GM18499 (cell line): ENCODE results near the gene PHF23.
A peak's percentile ranks its signal among the peaks of the same experiment; 100 is the strongest.

Experiments used
- ATAC-seq: cut with Tn5 transposase; IDR thresholded peaks from one replicate; pipeline ENCODE4 v1.9.1; 2021; ENCODE audit warnings: moderate number of reproducible peaks; ENCODE audit not compliant: insufficient read depth, unreplicated experiment

Gene PHF23

DNA sequence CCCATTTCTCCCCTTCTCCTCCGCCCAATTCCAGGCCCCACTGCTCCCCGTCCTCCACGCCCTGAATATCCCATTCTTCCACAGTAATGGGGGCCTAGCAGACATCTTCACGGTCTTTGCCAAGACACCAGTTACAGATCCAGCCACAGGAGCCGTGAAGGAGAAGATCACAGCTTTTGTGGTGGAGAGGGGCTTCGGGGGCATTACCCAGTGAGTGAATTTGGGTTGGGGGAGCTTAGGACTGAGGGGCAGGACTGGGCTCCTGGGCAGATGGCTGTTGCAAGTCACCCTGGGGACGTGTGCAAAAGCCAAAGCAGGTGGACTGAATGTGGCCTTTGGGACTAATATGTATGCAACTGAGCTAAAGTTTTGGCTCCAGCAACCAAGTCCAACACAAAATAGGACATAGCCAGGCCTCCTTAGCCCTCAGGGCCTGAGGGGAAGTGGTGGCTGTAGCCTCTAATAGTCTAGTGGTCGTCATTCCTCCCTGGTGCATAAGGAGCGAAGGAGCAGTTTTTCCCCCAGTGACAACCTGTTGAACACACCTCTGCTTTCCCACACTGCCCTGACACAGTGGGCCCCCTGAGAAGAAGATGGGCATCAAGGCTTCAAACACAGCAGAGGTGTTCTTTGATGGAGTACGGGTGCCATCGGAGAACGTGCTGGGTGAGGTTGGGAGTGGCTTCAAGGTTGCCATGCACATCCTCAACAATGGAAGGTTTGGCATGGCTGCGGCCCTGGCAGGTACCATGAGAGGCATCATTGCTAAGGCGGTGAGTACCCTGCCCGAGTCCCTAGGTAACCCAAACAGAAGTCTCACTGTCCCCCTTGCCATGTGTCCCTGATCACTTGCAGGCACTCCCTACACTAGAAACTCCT, 16.9 kb downstream of the PHF23 start:
- no peak for ATAC-seq

DNA sequence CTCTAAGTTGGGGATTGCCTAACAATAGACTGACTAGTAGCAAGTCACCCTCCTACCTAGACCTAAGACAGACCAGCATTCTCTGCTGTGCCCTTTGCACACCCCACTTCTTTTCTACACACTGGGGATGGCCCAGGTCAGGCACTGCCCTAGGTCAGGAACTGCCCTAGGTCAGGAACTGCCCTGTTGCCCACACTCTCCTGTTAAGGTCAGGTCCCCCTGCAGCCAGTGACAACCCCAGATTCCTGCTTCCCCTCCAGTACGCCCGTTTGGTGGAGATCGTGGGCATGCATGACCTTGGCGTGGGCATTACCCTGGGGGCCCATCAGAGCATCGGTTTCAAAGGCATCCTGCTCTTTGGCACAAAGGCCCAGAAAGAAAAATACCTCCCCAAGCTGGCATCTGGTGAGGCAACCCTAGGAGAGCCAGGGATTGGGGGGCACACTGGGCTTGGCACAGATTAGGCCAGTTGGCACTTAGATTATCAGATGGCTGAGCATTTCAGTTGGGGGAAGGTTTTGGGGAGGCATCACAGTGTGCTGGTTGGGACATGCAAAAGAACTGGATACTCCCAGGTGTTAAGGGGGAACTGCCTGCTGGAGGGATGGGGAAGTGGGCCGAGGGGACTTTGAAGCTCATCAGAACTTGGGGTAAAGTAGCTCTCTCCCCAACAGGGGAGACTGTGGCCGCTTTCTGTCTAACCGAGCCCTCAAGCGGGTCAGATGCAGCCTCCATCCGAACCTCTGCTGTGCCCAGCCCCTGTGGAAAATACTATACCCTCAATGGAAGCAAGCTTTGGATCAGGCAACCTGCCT, 17.8 kb downstream of the PHF23 start:
- ATAC-seq = no peak

DNA sequence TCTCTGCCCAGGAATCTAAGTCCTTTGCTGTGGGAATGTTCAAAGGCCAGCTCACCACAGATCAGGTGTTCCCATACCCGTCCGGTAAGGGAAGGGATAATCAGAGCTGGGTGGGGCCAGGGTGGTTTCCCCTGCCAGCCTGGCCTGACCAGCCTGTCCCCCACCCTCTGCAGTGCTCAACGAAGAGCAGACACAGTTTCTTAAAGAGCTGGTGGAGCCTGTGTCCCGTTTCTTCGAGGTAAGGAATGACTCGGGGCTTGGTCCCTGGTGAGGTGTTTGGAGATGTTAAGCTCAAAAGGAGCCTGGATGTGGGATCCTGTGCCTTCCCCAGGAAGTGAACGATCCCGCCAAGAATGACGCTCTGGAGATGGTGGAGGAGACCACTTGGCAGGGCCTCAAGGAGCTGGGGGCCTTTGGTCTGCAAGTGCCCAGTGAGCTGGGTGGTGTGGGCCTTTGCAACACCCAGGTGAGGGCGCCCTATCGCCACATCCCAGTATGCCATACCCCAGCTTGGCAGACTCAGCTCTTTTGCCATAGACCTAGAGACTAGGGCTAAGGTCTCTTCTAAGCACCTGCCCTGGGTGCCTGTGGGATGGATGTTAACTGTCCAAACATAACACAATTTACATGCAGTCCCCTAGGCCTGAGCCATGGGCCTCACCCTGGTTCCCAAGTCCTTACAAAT, 18.5 kb downstream of the PHF23 start:
- ATAC-seq = no peak

DNA sequence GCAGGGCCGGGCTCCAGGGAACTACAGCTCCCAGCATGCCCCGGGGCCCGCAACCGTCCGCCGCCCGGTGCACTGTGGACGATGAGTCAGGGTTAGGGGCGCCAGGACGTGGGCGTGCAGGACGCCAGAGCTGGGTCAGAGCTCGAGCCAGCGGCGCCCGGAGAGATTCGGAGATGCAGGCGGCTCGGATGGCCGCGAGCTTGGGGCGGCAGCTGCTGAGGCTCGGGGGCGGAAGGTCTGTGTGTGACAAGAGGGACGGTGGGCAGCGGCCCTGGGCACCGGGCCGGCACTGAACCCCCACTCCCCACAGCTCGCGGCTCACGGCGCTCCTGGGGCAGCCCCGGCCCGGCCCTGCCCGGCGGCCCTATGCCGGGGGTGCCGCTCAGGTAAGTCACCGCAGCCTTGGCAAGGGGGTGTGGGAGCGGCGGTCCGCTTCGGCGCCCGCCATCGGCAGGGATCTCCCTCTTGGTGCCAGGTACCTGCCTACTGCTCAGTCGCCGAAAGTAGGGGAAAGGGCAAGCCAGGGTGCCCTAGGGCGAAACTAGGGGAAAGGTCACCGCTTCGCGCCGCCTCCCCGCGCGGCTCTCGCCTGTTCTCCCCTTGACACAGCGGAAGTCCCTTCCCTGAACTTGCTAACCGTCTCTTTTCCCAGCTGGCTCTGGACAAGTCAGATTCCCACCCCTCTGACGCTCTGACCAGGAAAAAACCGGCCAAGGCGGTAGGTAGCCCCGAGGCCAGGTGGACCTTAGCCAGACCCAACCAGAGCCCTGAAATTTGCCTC, 19.3 kb downstream of the PHF23 start, which contains the start of the genes ACADVL and DLG4:
Gene ACADVL, plus strand, starts transcription at position 127 of the 781 bp plus-strand sequence. Its CDS starts 47 bp downstream, at position 174.
Gene DLG4, minus strand, starts transcription at position 25 of the 781 bp plus-strand sequence.
- no peak for ATAC-seq

DNA sequence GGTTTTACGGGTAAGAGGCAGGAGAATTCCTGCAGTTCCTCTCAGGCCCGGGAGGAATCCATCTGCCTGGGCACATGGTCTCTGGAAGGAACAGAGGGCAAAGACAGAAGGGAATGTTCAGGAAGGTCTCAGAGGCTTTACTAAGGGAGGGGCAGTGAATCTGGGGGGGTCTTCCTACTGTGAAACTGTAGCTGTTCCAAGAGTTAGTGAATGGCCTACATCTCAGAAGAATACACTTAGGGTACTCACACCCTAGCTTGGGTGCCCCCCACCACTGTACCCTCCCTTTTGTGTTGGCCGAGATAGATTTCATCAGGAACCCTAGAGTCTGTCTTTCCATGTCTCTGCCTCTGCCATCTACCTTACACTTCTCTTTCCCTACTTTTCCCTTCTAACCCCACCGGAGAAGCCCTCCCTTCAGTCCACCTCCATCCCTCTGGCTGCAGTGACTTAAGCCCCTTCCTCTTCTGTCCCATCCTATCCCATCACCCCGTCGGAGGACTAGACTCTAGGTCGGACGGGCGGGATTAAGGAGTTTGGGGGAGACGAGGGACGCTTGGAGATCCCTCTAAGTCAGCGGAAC, 19.9 kb downstream of the PHF23 start:
- no peak for ATAC-seq

DNA sequence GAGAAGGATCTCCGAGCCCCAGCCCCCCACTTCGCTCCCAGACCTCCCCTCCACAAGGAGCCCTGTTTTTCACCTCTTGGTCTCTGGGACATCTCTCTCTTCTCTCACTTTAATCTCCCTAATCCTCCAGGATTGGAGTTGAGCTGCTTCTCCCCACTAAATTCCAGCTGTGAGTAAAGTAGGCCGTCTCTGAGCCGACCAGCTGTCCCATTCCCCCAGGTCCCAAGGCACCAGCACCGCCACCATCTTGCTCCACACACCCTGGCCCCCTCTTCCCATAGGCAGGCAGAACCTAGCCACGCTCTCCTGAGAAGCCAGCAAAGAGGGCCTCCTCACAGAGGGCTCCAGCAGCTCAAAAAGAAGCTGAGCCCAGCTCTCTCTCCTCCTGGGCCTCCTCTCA, 20.5 kb downstream of the PHF23 start:
- ATAC-seq = no peak

DNA sequence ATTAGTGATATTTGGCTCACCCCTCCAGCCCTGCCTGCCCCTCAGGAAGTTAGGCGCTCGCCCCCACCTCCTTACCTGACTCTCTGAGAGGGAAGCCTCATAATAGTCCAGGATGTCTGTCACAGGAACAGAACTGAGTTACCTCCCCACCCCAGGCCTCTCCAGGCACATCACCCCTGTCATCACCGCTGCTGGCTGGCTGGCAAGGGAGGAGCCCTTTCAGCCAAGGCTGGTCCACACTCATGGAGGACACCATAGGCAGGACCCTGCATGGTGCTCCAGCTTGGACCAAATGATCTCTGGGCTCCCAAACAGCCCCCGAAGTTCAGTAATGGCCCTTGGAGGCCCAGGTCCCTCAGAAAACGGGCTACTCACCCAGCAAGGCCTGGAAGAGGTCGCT, 21.1 kb downstream of the PHF23 start:
- no peak for ATAC-seq

DNA sequence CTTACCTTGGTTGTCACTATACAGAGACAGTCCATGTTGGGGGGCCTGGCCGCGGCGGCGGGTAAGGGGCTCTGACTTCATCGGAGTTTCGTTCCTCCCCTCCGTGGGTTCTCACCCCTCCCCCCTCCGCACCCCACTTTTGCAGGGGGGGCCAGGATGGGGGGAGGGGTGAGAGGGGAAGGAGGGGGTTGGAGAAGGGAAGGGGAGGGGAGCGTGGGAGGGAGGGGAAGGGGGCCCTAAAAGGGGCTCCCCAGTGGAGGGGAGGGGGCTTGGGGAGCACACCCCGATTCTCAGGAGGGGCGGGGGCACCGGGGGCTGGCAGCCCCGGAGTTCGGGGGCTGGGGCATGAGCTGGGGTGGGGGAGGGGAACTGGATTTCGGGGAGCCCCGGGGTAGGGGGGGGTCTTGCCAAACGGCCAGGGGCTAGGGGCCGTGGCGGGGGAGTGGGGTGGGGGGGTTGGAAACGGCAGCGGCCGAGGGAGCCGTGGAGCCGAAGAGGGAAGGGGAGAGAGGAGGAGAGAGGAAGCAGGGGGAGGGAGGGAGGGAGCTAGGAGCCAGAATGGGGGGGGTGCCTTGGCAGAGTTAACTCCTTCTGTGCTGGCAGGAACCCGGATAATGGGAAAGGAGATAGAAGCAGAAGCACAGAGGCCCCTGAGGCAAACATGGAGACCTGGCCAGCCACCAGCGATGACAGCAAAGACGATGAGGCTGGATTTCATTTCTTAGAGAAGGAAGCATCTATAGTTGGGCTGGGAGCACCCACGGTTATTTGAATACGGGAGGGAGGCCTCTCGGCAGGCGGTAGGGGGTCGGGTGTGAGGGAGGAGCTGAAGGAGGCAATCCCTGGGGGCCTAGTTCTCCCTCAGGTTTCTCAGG, 21.9 kb downstream of the PHF23 start:
- ATAC-seq = no peak

DNA sequence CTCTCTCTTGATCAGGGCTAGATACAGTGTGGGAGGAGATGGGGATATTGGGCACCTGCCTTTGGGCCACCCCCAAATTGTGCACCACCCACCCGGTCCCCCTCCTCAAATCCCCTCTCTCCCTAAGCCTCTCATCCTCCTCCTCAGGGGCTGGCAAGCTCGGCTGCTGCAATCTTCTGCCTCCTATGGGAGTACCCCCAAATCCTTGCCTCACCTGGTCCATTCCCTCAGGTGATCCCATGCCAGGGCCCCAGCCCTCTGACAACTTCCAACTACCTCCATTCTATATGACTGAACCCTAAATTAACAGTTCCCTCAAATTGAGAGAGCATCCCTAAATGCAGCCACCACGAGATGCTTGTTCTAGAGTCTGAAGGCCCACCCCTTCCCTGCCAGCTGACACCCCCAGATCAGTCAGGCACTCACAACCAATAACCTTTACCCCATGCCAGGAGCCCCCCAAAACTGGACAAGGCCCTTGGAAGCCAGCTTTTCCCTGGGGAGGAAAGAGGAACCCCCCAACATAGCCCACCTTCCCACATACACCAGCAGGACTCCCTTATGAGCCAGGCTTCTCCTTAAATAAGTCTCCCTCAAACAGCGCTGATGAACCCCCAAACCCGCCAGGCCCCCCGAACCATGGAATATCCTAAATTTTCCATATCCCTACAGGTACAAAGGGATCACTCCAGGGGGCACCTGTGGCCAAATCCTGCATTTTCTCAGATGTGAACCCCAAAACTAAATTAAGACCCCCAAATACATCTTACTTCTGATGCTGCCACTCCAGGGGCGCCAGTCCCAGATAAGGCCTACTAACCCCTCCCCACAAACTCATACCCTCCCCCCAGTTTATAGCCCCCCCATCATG, 22.8 kb downstream of the PHF23 start:
- no peak for ATAC-seq

DNA sequence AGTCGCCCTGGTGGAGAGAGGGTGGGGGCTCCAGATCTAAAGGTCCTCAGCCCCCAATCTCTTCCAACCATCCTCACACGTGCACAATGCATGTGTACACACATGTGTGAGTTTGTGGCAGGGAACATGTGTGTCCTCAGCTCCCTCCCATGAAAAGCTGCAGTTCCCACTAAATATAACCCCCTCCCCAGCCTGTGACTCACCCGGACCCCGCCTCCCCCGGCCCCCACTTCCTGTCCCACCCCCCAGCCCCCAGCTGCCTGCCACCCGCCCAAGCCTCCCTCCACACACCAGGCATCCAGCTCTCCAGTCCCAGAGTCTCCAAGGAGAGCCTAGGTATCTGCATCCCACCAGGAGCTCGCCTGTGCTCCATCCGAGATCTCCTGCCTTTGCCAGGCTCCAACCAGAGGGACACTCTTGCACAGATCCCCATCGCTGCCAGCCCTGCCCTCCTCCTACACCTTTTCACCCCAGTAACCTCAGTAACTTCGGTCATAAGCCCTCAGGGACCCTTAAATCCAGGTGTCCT, 23.5 kb downstream of the PHF23 start:
- ATAC-seq = no peak

DNA sequence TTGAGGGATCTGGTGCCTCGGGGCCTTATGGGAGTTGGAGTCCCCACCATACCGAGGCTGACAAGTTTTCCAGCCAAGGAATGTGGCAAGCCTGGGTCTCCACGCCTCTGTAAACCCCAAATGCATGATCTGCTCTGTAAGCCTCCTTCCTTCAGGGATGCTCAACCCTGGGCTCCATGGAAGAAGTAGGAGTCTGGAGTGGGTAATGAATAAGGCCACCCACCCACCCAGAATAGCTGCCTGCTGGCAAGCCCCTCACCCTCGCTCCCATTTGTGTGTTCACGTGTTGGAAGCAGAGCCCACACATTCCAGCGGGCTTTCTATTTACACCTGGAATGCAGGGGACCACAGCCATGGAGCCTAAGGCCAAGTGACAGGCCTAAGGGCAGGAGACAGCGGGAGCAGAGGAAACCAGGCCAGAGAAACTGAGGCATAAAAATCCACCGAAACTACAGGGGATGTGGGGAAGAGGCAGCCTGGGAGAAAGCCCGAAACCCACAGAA, 24.1 kb downstream of the PHF23 start:
- no peak for ATAC-seq

DNA sequence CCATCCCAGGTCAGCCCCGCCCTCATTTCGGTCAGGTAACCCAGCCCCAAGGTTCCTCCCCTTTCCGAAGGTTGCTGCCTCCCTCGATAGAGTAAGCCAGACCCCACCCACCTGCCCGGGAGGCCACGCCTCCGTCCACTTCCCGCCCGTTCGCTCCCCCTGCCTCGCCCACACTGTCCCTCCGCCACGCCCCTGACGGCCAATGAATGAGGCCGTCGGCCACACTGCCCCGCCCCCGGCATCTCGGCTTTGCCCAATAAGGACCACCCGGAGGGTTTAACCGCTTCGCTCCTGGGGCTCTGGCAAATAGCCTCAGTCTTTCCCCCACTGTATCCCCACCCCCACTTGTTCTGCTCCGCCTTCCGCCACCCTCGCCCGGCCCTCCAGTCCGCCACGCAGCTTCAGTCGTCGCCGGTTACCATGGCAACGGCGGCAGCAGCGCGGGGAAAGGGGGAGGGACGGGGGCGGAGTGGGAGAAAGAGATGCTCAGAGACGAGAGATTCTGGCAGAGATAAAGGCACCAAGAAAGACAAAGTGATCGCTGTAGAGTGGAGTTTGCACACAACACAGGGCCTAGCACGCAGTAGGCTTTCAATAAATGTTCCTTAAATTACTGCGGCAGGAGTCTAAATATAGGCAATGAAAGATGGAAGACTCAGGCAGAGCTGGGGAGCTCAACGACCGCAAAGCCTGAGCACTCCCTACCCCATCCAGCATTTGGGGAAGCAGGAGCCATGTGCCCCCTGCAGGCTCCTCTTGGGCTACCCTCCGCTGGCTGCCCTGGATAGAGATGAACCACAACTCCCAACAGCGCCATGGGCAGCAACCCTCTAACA, 24.7 kb downstream of the PHF23 start:
- ATAC-seq = peak; percentile 39

DNA sequence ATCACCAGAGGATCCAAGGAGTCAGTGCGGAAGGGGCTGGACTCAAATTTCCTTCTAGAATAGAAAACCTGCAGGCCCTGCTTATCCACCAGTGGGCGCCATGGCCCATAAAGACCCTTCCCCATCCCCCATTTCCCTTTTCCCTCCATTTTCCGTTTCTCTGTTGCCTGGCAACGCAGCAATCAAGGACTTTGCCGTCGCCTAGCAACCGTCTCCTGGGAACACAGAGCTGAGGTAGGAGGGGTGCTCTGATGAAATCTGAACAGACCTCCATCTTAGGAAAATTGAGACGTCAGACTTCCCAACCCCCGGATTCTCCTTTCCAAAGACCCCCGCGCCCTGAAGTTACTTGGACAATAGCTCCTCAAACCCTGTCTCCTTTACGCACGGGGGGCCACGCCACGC, 25.4 kb downstream of the PHF23 start:
- ATAC-seq = no peak

DNA sequence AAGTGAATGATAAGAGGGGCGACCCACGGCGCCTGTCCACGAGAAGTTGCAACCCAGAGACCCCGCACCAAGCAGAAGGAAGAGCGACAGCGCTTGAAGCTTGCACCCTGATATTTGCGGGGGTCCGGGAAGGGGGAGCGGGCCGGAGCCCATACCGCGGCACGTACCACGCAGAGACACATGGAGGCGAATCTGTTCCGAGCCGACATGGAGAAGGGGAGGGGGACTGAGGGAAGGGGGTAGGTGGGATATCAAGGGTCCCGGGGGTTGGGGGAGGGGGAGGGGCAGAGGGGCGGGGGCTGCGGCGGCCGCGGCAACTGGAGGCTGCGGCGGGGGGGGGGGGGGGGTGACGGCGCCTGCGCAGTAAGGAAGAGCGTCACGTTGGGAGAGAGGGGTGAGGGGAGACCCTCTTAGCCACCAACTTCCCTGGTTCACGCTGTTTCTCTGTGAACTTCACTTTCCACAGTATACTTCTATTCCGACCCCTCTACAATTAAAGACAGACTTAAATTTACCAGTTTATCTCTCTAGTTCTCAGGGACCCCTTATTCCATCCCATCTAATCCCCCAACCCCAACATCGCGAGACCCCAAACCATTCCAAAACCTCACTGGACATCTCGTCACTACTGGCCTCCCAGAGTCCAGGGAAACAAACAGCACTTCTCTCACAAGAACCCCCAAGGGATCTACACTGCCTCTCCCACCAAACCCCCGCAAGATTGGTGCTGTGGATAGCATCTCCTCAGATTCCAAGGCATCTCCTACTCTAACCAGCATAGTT, 27.6 kb downstream of the PHF23 start:
- no peak for ATAC-seq

DNA sequence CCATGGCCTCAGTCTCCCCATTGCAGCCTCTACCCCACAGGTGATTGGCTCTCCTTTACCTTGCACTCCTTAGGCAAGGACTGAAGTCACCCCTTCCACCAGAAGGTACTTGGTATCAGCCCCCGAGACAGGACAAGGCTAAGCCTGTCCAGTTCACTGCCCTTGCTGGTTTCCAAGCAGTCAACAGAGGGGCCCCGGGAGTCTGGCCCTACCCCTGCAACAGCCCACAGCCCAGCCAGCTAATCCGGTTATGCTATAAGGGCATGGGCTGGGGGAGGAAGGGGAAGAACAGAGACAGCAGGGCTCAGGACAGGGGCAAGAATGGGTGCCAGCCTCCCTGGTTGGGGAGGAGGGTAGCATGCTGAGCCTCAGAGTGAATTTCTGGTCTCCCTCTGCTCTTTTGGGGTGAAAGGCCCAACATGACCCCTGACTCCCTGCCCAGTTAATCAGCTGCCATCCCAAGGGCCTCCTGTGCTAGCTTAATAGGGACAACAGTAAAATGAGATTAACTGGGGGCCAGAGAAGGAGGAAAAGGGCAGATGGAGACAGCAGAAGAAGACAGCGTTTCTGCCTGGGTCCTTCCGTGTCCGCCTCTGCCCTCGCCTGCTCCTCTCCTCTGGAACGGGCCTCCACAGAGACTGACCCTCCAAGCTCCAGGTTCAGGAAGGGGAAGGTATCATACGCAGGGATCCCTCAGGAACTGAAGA, 30.4 kb downstream of the PHF23 start:
- ATAC-seq = no peak
